ENCODE measurements around the gene XXYLT1.

XXYLT1 gene

GRCh38 chr3:195168009-195168762 is 102.8 kb downstream of the XXYLT1 start:
- no peak for DNase-seq (ENCODE audit: low spot score)

DNA sequence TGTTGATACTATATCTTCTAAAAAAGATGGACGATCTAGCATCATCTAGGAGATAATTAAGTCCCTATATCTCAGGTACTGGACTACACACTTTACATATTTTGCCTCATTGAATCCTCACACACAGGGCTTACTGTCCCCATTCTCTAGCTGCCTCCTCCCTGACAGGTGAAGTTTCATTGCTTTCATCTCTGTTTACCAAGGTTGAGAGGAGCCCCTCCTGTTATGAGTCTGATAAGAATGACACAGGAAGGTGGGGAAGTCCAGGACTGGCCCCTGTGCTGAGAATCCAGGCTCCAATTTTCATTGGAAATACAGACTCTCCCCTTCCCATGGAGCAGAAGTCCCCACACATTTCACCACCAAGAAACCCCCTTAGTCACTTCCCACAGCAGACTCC is 105.2 kb downstream of the XXYLT1 start:
- DNase-seq (ENCODE audit: low spot score) = no peak

DNA sequence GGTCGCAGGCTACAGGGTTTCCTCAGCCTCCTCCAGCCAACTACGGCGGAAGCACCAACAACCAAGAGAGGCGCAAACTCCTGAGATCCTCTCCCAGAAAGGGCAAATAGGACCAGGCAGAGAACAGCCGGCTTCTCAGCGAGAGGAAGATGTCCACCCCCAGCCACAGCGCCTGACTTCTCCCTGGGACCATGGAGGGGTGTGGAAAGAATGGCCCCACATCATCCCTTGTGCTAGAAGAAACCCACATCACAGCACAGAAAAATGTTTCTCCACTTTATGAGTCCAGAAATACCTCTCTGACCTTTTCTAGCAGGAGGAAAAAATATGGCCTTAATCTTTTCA is 105.7 kb downstream of the XXYLT1 start:
- no peak for DNase-seq (ENCODE audit: low spot score)

GRCh38 chr3:195164573-195165264 is 106.2 kb downstream of the XXYLT1 start:
- no peak for DNase-seq (ENCODE audit: low spot score)

GRCh38 chr3:195163719-195164572 is 107.0 kb downstream of the XXYLT1 start:
- no peak for DNase-seq (ENCODE audit: low spot score)

- no peak for DNase-seq (ENCODE audit: low spot score)
Measured at GRCh38 chr3:195162816-195163215, 108.1 kb downstream of the XXYLT1 start.

- DNase-seq (ENCODE audit: low spot score) = no peak
Measured at GRCh38 chr3:195162033-195162669, 108.8 kb downstream of the XXYLT1 start.

GRCh38 chr3:195160908-195161434 is 110.0 kb downstream of the XXYLT1 start:
- DNase-seq (ENCODE audit: low spot score) = peak; percentile 29

DNA sequence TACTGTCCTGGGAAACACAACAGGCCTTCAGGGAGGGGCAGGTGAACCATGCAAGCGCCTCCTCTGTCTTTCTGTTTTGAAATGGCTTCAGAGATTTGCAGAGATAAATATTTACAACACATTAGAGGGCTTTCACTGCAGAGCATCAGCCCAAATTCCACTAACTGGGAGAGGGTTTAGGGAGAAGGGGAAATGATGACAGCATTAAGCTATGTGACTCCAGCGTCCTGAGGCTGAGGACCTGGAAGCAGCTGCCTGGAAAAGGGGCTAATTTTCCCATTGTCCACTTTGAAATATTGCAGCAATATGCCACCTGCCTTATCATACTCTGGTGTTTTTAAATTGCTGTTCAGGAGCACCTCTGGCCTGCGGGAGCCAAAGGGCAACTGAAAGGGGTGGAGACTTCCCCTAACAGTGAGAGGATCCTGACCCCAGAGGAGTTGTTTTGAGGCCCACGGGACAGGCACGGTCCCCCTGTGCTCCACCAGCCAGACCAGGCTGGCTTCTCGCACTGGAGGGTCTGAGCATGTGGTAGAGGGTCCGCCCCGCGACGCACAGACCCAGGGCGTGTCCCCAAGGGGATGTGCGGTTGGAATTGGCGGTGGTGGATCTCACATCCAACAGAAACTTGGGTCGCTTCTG is 110.6 kb downstream of the XXYLT1 start:
- DNase-seq (ENCODE audit: low spot score) = no peak

- DNase-seq (ENCODE audit: low spot score) = no peak
Measured at GRCh38 chr3:195159814-195160165, 111.2 kb downstream of the XXYLT1 start.

- DNase-seq (ENCODE audit: low spot score) = no peak
Measured at GRCh38 chr3:195159117-195159813, 111.7 kb downstream of the XXYLT1 start.

GRCh38 chr3:195156286-195156890 is 114.6 kb downstream of the XXYLT1 start:
- no peak for DNase-seq (ENCODE audit: low spot score)

GRCh38 chr3:195155570-195156241 is 115.3 kb downstream of the XXYLT1 start:
- DNase-seq (ENCODE audit: low spot score) = no peak

DNA sequence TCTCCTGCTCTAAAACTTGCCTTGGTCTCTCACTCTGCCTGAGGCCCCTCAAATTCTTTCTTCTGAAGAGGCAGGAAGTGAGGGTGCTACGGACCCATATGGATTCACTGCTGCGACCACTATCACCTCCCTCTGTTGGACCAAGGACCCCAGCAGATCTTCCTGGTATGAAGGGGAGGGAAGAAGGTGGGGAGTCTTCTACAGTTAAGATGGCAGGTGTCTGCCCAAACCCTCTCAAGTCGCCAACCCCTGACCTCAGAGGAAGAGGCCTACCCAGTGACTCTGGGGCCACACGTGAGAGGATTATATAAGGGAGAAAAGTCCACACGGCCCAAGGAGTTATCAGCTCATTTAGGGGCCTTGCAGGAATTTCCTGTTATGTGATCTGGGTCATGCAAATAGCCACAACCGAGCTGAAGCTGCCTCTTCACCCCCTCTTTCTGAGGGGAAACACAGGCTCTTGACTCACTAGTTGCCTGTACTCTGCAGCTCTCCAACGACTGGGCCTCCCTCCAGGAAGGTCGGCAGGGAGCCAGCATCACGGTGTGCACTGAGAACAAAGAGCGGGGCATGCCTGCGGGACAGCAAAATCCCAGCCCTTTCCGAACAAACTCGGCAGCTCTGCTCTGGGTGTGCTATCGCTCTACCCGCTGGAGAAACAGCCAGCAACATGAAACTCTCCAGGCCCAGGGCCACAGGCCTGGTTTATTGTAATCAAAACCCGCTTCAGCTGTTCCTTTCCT is 116.0 kb downstream of the XXYLT1 start:
- DNase-seq (ENCODE audit: low spot score) = peak; percentile 55

GRCh38 chr3:195154111-195154791 is 116.7 kb downstream of the XXYLT1 start:
- DNase-seq (ENCODE audit: low spot score) = no peak

GRCh38 chr3:195153653-195154052 is 117.3 kb downstream of the XXYLT1 start:
- no peak for DNase-seq (ENCODE audit: low spot score)

GRCh38 chr3:195153130-195153529 is 117.8 kb downstream of the XXYLT1 start:
- no peak for DNase-seq (ENCODE audit: low spot score)

GRCh38 chr3:195151866-195152541 is 119.0 kb downstream of the XXYLT1 start:
- no peak for DNase-seq (ENCODE audit: low spot score)

Measured in germinal center (tissue), 1 donor.